ENCODE measurements around the gene CDCA8.
A peak's percentile ranks its signal among the peaks of the same experiment; 100 is the strongest.

The CDCA8 gene

GRCh38 chr1:37692078-37692833 lies at the start of gene CDCA8:
Gene CDCA8 (plus strand): TSS chr1:37692516. CDS start chr1:37692691, 175 bp downstream.
- DNase-seq (ENCODE audit: insufficient read length, low spot score) (peak; percentile 89), FAIRE-seq (peak; percentile 97)

GRCh38 chr1:37647281-37647680 lies 45.0 kb upstream of the CDCA8 start:
- no peak for FAIRE-seq
- DNase-seq (ENCODE audit: insufficient read length, low spot score), result no peak

GRCh38 chr1:37650173-37650572 lies 42.1 kb upstream of the CDCA8 start:
- no peak for DNase-seq (ENCODE audit: insufficient read length, low spot score)
- FAIRE-seq, result no peak

- FAIRE-seq, result no peak
- no peak for DNase-seq (ENCODE audit: insufficient read length, low spot score)
These were observed 41.6 kb upstream of the CDCA8 start for GRCh38 chr1:37650721-37651120.

- DNase-seq (ENCODE audit: insufficient read length, low spot score), result no peak
- FAIRE-seq, result no peak
These were observed 40.5 kb upstream of the CDCA8 start for GRCh38 chr1:37651803-37652202.

GRCh38 chr1:37652976-37653375 lies 39.3 kb upstream of the CDCA8 start:
- FAIRE-seq (no peak), DNase-seq (ENCODE audit: insufficient read length, low spot score) (no peak)

- no peak for DNase-seq (ENCODE audit: insufficient read length, low spot score)
- FAIRE-seq, result no peak
These were observed 38.4 kb upstream of the CDCA8 start for GRCh38 chr1:37653906-37654305.

GRCh38 chr1:37655274-37655673 lies 37.0 kb upstream of the CDCA8 start:
- DNase-seq (ENCODE audit: insufficient read length, low spot score) (no peak), FAIRE-seq (no peak)

GRCh38 chr1:37656026-37656425 lies 36.3 kb upstream of the CDCA8 start:
- no peak for DNase-seq (ENCODE audit: insufficient read length, low spot score)
- FAIRE-seq, result no peak

- no peak for DNase-seq (ENCODE audit: insufficient read length, low spot score)
- no peak for FAIRE-seq
These were observed 35.4 kb upstream of the CDCA8 start for GRCh38 chr1:37656881-37657280.

GRCh38 chr1:37657620-37658412 lies 34.5 kb upstream of the CDCA8 start:
- DNase-seq (ENCODE audit: insufficient read length, low spot score) (no peak), FAIRE-seq (no peak)

- DNase-seq (ENCODE audit: insufficient read length, low spot score) (no peak), FAIRE-seq (no peak)
These were observed 33.8 kb upstream of the CDCA8 start for GRCh38 chr1:37658486-37658885.

GRCh38 chr1:37660664-37661063 lies 31.7 kb upstream of the CDCA8 start:
- FAIRE-seq, result no peak

GRCh38 chr1:37661401-37661800 lies 30.9 kb upstream of the CDCA8 start:
- no peak for DNase-seq (ENCODE audit: insufficient read length, low spot score)
- no peak for FAIRE-seq

More at GRCh38 chr1:37660664-37661063, 31.7 kb upstream of the CDCA8 start:
- no peak for DNase-seq (ENCODE audit: insufficient read length, low spot score)

GRCh38 chr1:37662031-37662755 lies 30.1 kb upstream of the CDCA8 start:
- no peak for DNase-seq (ENCODE audit: insufficient read length, low spot score)
- FAIRE-seq, result no peak

GRCh38 chr1:37663426-37664000 lies 28.8 kb upstream of the CDCA8 start:
- FAIRE-seq (no peak), DNase-seq (ENCODE audit: insufficient read length, low spot score) (no peak)

- no peak for DNase-seq (ENCODE audit: insufficient read length, low spot score)
- FAIRE-seq, result no peak
These were observed 26.0 kb upstream of the CDCA8 start for GRCh38 chr1:37666241-37666867.

- no peak for DNase-seq (ENCODE audit: insufficient read length, low spot score)
- FAIRE-seq, result no peak
These were observed 25.2 kb upstream of the CDCA8 start for GRCh38 chr1:37667023-37667671.

GRCh38 chr1:37670133-37670532 lies 22.2 kb upstream of the CDCA8 start:
- FAIRE-seq (no peak), DNase-seq (ENCODE audit: insufficient read length, low spot score) (no peak)

- FAIRE-seq (no peak), DNase-seq (ENCODE audit: insufficient read length, low spot score) (no peak)
These were observed 21.1 kb upstream of the CDCA8 start for GRCh38 chr1:37671261-37671660.
